ENCODE results near the gene CLDN11. TPM values are rescaled to one million over a fixed set of nuclear protein-coding genes. Genes with fewer than 3 reads are reported as not detected.

Gene CLDN11
- total RNA-seq, 1 experiment from 2014 or later = 12.1 TPM

DNA sequence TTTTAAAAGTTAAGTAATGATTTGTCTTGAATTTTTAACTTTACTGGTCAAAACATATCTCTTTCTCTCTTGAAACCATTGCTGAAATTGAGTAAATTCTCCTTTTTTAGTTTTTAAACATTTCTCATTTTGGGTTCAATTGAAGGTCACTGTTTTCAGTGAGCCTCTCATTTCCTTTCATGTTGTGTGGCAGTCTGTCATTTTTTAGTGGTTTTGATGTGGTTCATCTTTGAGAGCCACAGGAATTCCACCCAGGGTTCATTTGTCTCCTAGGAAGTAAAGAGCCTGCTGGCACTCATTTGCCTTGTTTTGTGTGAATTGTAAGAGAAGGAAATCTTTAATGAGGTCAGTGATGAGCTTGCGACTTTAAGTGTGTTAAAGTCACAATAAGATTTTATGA, 10.4 kb downstream of the CLDN11 start:
- Mint-ChIP-seq H3K4me3 (no peak overlapping the region), H3K27ac (no peak overlapping the region), H3K9me3 (no peaks in the 10 kb centered on the region), H3K36me3 (peaks cover 5% of the 10 kb centered on the region), H3K27me3 (ENCODE audit: low read depth) (no peaks in the 10 kb centered on the region), H3K4me1 (peaks cover 19% of the 10 kb centered on the region)
- ChIA-PET CTCF (interaction anchor here (1.0 to 1.1 kb wide), 2 partner anchors 15 to 67 kb away, joined by 3 to 7 read pairs; no protein-coding TSS in a partner anchor), POLR2A (no interaction called here)
- TF ChIP-seq TP53 (CRISPR knock-in tag; IDR thresholded peaks at IDR 0.05) = no peak
- no peak for TF ChIP-seq PRDM15 (CRISPR knock-in tag; IDR thresholded peaks at IDR 0.05)
- TF ChIP-seq ZNF138 (CRISPR knock-in tag; conservative IDR thresholded peaks at IDR 0.05) = no peak
- TF ChIP-seq PREB (CRISPR knock-in tag; IDR thresholded peaks at IDR 0.05; ENCODE audit: borderline replicate concordance) = no peak
- TF ChIP-seq ZNF423 (CRISPR knock-in tag; IDR thresholded peaks at IDR 0.05) = no peak
- DNase-seq (ENCODE audit: low spot score) (no peak), ATAC-seq (no peak)

DNA sequence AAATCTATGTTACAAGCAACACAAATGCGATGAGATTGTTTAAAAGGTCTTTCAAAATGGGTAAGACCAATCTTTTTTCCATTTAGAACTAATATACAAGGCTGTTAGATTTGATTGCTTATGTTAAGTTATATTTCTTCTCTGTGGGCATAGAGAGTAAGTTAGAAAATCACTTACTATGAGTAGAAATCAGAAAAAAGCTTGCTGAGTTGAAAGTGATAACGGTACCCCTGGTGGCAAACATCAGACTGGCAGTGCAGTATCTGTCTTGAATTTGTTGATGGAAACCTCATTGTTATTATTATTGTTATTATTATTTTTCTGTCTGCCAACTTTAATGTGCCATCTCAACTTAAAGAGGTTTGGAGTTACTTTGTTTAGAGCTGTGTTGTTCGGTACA, 12.4 kb downstream of the CLDN11 start:
- DNase-seq (ENCODE audit: low spot score) = no peak
- TF ChIP-seq ZNF532 (CRISPR knock-in tag; IDR thresholded peaks at IDR 0.05; ENCODE audit: borderline replicate concordance) = no peak
- TF ChIP-seq MYBL2 (CRISPR knock-in tag; IDR thresholded peaks at IDR 0.05) = no peak
- Mint-ChIP-seq H3K9me3 (no peaks in the 10 kb centered on the region), H3K4me1 (peaks cover 8% of the 10 kb centered on the region), H3K36me3 (peaks cover under 1% of the 10 kb centered on the region; the same call in 1 of the 2 replicates), H3K27ac (no peak overlapping the region), H3K4me3 (no peak overlapping the region), H3K27me3 (ENCODE audit: low read depth) (no peaks in the 10 kb centered on the region)
- CTCF ChIA-PET = interaction anchor here (0.8 to 4.0 kb wide), 6 partner anchors 12 to 381 kb away, joined by 3 to 14 read pairs (median 4); no protein-coding TSS in a partner anchor
- POLR2A ChIA-PET = no interaction called here
- no peak for ATAC-seq

DNA sequence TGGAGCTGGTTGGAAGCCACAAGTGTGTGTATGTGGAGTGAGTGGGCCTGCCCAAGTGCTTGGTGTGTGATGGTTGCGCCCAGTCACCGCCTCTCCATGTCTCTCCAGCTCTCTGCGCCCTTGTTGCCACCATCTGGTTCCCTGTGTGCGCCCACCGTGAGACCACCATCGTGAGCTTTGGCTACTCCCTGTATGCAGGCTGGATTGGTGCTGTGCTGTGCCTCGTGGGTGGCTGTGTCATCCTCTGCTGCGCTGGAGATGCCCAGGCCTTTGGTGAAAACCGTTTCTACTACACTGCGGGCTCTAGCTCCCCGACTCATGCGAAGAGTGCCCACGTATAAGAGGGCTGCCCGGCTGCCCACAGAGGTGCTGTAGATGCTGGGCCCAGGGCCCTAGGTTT, 13.7 kb downstream of the CLDN11 start:
- ChIA-PET CTCF (interaction anchor here (1.1 to 4.0 kb wide), 3 partner anchors 19 to 379 kb away, joined by 3 to 14 read pairs (median 3); no protein-coding TSS in a partner anchor), POLR2A (no interaction called here)
- TF ChIP-seq MXD4 (CRISPR knock-in tag; IDR thresholded peaks at IDR 0.05; ENCODE audit: borderline replicate concordance) (no peak), MLX (CRISPR knock-in tag; IDR thresholded peaks at IDR 0.05) (no peak), ZNF121 (CRISPR knock-in tag; IDR thresholded peaks at IDR 0.05) (no peak), ZNF232 (CRISPR knock-in tag; IDR thresholded peaks at IDR 0.05) (no peak), ZNF317 (CRISPR knock-in tag; IDR thresholded peaks at IDR 0.05; ENCODE audit: borderline replicate concordance, low read depth) (no peak), RELA (CRISPR knock-in tag; IDR thresholded peaks at IDR 0.05; ENCODE audit: borderline replicate concordance) (no peak), HMGA2 (CRISPR knock-in tag; IDR thresholded peaks at IDR 0.05) (no peak), JAZF1 (CRISPR knock-in tag; IDR thresholded peaks at IDR 0.05) (no peak), NR1H2 (CRISPR knock-in tag; IDR thresholded peaks at IDR 0.05) (no peak), SP1 (CRISPR knock-in tag; conservative IDR thresholded peaks at IDR 0.05) (no peak)
- TF ChIP-seq, protein P1, sequence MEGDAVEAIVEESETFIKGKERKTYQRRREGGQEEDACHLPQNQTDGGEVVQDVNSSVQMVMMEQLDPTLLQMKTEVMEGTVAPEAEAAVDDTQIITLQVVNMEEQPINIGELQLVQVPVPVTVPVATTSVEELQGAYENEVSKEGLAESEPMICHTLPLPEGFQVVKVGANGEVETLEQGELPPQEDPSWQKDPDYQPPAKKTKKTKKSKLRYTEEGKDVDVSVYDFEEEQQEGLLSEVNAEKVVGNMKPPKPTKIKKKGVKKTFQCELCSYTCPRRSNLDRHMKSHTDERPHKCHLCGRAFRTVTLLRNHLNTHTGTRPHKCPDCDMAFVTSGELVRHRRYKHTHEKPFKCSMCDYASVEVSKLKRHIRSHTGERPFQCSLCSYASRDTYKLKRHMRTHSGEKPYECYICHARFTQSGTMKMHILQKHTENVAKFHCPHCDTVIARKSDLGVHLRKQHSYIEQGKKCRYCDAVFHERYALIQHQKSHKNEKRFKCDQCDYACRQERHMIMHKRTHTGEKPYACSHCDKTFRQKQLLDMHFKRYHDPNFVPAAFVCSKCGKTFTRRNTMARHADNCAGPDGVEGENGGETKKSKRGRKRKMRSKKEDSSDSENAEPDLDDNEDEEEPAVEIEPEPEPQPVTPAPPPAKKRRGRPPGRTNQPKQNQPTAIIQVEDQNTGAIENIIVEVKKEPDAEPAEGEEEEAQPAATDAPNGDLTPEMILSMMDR (IDR thresholded peaks at IDR 0.05) = no peak
- TF ChIP-seq, protein P2, sequence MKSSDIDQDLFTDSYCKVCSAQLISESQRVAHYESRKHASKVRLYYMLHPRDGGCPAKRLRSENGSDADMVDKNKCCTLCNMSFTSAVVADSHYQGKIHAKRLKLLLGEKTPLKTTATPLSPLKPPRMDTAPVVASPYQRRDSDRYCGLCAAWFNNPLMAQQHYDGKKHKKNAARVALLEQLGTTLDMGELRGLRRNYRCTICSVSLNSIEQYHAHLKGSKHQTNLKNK (CRISPR knock-in tag; IDR thresholded peaks at IDR 0.05) = no peak
- Mint-ChIP-seq H3K36me3 (no peaks in the 10 kb centered on the region), H3K4me1 (peaks cover 7% of the 10 kb centered on the region), H3K9me3 (no peaks in the 10 kb centered on the region), H3K4me3 (no peak overlapping the region), H3K27me3 (ENCODE audit: low read depth) (no peaks in the 10 kb centered on the region), H3K27ac (no peak overlapping the region)
- DNase-seq (ENCODE audit: low spot score) (no peak), ATAC-seq (no peak)

Data from WTC11 (cell line).